Esophagus muscularis mucosa (tissue), 3 donors: ENCODE data around the gene DDX46.

ENCODE experiments used
- EP300 ChIP-seq: sonication (generic); formaldehyde crosslinking; IDR thresholded peaks from one replicate; pipeline ENCODE4 v1.6.1; 2017; ENCODE audit warnings: antibody characterized with exemption
- TF ChIP-seq, protein P1 (sequence below), 3 experiments: fragments of 200-600 bp in 2 of 3; fragments of 450-650 bp in 1 of 3; sonication (generic) in 2 of 3; IDR thresholded peaks; one replicate each; pipeline ENCODE4 v1.5.1; 2017 to 2019; ENCODE audit warnings: antibody characterized with exemption in 3 of 3, mild to moderate bottlenecking in 2 of 3, moderate library complexity in 1 of 3

DNA sequence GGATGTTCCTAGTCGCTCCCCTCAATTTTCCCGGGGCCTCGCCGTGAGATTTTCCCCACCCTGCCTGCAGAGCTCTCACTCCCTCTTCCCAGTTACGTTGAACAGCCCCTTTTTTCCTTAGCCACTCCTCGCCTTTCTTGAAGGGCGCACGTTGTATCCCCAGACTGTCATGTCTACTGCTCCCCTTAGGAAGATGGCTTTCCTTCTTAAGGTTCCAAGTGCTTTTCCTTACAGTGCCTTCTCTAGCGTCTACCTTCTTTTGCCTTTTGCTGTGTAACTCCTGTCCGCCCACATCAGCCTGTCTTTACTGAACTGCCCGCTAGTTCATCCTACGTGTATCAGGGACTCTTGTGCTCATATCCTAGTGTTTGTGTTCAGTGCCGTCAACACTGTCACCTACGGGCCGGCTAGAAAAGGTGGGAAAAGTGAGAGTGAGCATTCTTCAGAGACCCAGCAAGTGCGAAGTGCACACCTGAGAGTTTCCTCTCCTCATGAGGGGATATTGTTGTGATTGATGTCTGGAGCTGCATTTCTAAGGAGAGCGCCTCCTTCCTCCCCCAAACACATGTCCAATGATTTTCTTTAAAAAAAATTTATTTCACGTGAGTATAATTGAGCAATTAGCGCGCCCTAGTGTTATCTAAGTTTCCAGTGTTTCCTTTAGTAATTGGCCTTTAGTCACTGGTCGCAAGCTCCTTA, 19.5 kb upstream of the DDX46 start:
- TF ChIP-seq, protein P1, sequence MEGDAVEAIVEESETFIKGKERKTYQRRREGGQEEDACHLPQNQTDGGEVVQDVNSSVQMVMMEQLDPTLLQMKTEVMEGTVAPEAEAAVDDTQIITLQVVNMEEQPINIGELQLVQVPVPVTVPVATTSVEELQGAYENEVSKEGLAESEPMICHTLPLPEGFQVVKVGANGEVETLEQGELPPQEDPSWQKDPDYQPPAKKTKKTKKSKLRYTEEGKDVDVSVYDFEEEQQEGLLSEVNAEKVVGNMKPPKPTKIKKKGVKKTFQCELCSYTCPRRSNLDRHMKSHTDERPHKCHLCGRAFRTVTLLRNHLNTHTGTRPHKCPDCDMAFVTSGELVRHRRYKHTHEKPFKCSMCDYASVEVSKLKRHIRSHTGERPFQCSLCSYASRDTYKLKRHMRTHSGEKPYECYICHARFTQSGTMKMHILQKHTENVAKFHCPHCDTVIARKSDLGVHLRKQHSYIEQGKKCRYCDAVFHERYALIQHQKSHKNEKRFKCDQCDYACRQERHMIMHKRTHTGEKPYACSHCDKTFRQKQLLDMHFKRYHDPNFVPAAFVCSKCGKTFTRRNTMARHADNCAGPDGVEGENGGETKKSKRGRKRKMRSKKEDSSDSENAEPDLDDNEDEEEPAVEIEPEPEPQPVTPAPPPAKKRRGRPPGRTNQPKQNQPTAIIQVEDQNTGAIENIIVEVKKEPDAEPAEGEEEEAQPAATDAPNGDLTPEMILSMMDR (IDR thresholded peaks at IDR 0.05), result no peak
- no peak for TF ChIP-seq EP300
